ENCODE measurements around the gene RFX4.

- TF ChIP-seq EZH2 (IDR thresholded peaks at IDR 0.05) = no peak
- TF ChIP-seq POLR2AphosphoS5 (IDR thresholded peaks at IDR 0.05; ENCODE audit: borderline replicate concordance, low read depth, low read length) = no peak
Measured at GRCh38 chr12:106675651-106676435, 93.0 kb downstream of the RFX4 start.

Measured in SK-N-MC (cell line).